ENCODE measurements around the gene UNC93B1.

Gene UNC93B1

GRCh38 chr11:68003846-68004550, at the start of gene UNC93B1:
TSS of gene UNC93B1 (minus strand) at chr11:68004097. CDS start at chr11:68004043, 54 bp downstream.
- peak; percentile 56 to 63 for DNase-seq (ENCODE audit: low read depth in 1 of 2, low spot score in 1 of 2)

GRCh38 chr11:68053117-68053516, 49.2 kb upstream of the UNC93B1 start:
- no peak for DNase-seq (ENCODE audit: low read depth in 1 of 2, low spot score in 1 of 2)

- DNase-seq (ENCODE audit: low read depth in 1 of 2, low spot score in 1 of 2): no peak
Observed at GRCh38 chr11:68052137-68052873, 48.4 kb upstream of the UNC93B1 start.

- no peak for DNase-seq (ENCODE audit: low read depth in 1 of 2, low spot score in 1 of 2)
Observed at GRCh38 chr11:68051191-68052136, 47.6 kb upstream of the UNC93B1 start.

DNA sequence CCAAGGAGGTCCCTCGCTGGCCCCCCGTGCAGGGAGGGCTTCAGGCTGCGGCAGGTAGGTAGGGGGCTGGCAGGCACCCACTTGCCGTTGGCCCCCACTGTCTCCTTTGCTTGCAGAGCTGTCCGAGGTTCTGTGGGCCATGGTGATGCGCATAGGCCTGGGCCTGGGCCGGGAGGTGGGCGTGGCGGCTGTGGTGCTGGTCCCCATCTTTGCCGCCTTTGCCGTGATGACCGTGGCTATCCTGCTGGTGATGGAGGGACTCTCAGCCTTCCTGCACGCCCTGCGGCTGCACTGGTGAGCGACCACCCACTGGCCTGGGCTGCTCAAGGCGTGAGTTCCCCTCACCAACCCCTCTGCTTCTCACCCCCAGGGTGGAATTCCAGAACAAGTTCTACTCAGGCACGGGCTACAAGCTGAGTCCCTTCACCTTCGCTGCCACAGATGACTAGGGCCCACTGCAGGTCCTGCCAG, 46.5 kb upstream of the UNC93B1 start:
- DNase-seq (ENCODE audit: low read depth in 1 of 2, low spot score in 1 of 2): no peak

DNA sequence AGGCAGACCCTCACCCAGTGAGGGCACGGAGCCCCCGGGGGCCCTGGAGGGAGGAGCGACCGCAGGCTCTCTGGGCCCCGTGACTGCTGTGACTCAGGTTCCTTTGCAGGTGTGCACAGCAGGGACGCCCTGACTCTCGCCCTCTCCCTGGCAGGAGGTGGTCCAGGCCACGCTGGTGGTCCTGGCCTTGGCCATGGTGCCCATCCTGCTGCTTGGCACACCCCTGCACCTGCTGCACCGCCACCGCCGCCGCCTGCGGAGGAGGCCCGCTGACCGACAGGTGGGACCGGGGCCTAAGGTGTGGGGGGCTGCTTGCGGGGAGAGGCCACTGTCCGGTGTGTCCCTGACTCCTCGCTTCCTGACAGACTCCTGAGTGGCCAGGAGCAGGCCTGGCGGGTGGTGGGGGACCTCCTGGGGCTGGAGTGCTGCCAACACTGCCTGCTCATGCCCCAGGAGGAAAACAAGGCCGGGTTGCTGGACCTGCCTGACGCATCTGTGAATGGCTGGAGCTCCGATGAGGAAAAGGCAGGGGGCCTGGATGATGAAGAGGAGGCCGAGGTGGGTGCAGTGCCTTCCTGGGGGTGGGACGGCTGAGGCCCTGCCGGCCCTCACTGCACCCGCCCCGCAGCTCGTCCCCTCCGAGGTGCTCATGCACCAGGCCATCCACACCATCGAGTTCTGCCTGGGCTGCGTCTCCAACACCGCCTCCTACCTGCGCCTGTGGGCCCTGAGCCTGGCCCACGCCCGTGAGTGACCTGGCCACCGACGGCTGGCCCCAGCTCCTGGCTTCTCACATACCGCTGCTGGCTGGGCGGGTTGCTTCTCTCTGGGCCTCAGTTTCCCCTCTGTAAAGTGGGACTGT, 45.8 kb upstream of the UNC93B1 start:
- DNase-seq (ENCODE audit: low read depth in 1 of 2, low spot score in 1 of 2): no peak

- no peak for DNase-seq (ENCODE audit: low read depth in 1 of 2, low spot score in 1 of 2)
Observed at GRCh38 chr11:68048681-68049508, 45.0 kb upstream of the UNC93B1 start.

DNA sequence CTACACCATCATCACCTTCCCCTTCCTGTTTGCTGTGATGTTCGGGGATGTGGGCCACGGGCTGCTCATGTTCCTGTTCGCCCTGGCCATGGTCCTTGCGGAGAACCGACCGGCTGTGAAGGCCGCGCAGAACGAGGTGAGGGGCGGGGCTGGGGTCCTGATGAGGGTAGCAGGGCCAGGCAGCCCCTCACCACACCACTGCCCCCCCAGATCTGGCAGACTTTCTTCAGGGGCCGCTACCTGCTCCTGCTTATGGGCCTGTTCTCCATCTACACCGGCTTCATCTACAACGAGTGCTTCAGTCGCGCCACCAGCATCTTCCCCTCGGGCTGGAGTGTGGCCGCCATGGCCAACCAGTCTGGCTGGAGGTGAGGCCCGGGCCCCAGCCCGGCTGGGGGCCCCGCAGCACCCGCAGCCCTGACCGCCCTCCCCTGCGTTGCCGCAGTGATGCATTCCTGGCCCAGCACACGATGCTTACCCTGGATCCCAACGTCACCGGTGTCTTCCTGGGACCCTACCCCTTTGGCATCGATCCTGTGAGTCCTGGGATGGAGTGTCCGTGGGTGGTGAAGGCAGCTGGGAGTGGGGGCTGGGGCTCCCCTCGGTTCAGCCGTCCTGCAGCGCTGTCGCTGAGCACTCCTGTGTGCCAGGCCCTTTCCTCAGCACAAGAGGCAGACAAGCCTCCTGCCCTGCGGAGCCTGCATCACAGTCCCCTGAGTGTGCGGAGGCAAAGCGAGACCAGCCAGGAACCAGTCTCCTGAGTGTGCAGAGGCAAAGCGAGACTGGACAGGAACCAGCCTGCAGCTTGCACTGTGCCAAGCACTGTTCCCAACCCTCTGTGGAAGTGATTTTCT, 43.8 kb upstream of the UNC93B1 start:
- DNase-seq (ENCODE audit: low read depth in 1 of 2, low spot score in 1 of 2): no peak

DNA sequence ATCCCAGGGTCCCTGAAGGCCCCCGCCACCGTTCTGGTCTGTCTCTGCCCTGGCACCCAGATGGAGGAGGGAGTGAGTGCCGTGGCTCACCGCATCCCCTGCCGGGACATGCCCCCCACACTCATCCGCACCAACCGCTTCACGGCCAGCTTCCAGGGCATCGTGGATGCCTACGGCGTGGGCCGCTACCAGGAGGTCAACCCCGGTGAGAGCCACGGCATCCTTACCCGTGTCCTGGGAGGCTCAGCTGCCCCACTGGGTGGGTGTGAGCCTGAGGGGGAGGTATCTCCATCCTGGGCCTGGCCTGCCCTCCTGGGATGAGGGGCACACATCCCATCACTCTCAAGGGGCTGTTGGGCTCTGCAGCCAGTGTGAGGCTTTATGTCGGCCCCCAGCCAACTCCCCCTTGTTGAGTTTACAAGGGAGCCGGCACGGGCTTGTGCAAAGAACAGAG, 41.0 kb upstream of the UNC93B1 start:
- no peak for DNase-seq (ENCODE audit: low read depth in 1 of 2, low spot score in 1 of 2)

GRCh38 chr11:68044145-68044813, 40.4 kb upstream of the UNC93B1 start:
- no peak for DNase-seq (ENCODE audit: low read depth in 1 of 2, low spot score in 1 of 2)

DNA sequence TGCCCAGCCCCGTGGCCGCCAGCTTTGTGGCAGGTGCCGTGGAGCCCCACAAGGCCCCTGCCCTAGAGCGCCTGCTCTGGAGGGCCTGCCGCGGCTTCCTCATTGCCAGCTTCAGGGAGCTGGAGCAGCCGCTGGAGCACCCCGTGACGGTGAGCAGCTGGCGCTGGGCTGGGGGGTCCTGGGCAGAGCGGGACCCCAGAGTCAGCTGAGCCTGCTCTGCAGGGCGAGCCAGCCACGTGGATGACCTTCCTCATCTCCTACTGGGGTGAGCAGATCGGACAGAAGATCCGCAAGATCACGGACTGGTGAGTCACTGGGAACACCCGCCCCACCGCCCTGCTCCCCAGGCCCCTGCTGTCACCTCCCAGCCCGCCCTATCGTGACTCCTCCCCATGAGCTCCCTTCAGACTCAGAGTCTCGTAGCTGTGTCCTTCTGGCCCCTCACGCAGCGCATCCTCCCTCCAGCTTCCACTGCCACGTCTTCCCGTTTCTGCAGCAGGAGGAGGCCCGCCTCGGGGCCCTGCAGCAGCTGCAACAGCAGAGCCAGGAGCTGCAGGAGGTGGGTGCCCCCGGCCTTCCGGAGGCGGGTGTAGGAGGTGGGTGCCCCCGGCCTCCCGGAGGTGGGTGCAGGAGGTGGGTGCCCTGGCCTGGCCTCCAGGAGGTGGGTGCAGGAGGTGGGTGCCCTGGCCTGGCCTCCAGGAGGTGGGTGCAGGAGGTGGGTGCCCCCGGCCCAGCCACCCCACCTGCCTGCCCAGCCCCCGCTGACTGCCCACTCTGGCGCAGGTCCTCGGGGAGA, 39.6 kb upstream of the UNC93B1 start:
- no peak for DNase-seq (ENCODE audit: low read depth in 1 of 2, low spot score in 1 of 2)

DNA sequence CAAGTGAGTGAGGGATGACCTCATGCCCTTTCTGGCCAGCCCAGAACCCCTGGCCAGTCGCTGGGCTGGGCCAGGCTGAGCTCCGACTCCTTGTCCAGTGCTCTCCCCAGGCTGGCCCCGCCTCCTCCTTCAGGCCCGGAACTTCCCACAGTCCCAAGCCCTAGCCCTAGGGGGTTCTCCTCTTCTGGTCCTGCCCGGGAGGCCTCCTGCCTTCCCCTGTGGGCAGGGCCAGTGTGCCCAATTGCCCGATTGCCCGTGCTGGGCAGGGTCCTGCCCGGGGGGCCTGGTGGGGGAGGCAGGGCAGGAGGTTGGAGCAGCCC, 39.1 kb upstream of the UNC93B1 start:
- DNase-seq (ENCODE audit: low read depth in 1 of 2, low spot score in 1 of 2): no peak

DNA sequence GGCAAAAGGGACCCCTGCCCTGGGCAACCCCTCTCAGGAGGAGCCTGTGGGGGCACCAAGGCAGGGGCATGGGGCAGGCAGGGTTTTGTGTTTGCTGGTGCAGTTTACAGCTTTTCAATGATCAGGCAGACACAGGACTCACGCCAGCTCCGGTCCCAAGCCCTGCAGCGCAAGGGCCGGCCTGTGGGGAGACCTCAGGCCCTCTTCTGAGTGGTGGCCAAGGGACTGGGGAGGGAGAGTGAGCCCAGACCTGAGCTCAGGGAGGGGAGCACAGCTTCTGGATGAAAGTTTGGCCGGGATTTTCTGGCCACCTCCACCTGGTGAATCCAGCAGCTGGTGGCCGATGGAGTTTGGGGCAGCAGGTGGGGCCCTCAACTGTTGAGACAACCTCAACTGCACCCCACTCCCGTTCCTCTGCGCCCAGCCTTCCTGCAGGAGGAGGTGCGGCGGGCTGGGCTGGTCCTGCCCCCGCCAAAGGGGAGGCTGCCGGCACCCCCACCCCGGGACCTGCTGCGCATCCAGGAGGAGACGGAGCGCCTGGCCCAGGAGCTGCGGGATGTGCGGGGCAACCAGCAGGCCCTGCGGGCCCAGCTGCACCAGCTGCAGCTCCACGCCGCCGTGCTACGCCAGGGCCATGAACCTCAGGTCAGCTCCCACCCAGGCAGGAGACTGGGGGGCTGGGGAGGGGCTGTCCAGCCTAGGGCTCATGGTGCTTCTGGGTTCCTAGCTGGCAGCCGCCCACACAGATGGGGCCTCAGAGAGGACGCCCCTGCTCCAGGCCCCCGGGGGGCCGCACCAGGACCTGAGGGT, 38.5 kb upstream of the UNC93B1 start:
- DNase-seq (ENCODE audit: low read depth in 1 of 2, low spot score in 1 of 2): no peak

GRCh38 chr11:68041617-68042218, 37.8 kb upstream of the UNC93B1 start:
- DNase-seq (ENCODE audit: low read depth in 1 of 2, low spot score in 1 of 2): no peak

DNA sequence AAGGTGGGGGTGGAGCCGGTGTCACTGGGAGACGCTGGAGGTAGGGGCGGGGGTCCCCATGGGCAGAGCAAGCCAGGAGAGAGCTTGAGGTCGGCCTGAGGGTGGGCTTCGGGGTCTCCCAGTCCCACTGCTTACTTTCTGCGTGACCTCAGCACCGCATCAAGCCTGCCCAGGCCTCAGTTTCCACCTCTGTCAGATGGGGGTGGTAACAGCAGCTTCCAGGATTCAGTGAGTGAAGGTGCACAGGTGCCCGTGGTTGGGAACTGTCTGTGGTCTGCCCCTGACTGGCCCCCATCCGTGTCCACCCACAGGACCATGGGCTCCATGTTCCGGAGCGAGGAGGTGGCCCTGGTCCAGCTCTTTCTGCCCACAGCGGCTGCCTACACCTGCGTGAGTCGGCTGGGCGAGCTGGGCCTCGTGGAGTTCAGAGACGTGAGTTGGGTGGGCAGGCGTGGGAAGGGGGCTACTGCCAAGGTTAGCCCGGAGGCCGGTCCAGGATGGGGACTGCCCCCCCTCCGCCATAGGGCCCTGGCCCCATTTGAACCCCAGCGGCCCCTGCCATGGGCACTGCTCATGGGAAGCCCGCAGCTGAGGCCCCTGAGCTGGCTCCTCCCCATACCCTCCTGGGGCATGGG, 37.2 kb upstream of the UNC93B1 start:
- DNase-seq (ENCODE audit: low read depth in 1 of 2, low spot score in 1 of 2): no peak

All from activated T-helper 1 cell treated with anti-CD3 and anti-CD28 coated beads, Interleukin-2, amount 50 U/mL, for 16 hours (primary cell).